ENCODE data around the gene FAM210A.

FAM210A gene

GRCh38 chr18:13646633-13647032, 79.7 kb downstream of the FAM210A start:
- DNase-seq (ENCODE audit: low read depth in 2 of 2), result no peak

DNA sequence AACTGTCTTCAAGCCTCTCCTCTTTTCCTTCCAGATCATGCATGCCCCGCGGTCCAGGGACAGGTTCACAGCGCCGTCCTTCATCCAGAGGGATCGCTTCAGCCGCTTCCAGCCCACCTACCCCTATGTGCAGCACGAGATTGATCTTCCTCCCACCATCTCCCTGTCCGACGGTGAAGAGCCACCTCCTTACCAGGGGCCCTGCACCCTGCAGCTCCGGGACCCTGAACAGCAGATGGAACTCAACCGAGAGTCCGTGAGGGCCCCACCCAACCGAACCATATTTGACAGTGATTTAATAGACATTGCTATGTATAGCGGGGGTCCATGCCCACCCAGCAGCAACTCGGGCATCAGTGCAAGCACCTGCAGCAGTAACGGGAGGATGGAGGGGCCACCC, 81.3 kb downstream of the FAM210A start:
- DNase-seq (ENCODE audit: low read depth in 2 of 2), result no peak

GRCh38 chr18:13643261-13643751, 83.1 kb downstream of the FAM210A start:
- no peak for DNase-seq (ENCODE audit: low read depth in 2 of 2)

DNA sequence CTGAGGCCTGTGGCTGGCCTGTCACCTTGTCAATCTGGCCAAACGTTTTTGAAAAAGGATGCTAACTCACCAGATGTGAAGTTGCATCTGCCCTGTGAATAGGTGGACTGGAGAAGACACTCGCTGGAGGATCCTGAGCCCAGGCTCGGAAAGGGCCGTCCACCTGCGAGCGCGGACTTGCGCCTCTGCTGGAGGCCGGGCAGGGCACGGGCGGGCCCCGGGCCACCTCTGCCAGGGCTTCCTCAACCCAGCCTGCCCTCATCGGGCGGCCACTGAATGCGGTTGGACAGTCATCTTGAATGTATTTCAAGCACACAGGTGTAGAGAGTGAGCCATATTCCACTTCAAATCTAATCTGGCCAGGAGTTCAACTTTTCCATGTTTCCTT, 83.9 kb downstream of the FAM210A start:
- DNase-seq (ENCODE audit: low read depth in 2 of 2), result no peak

GRCh38 chr18:13641551-13642439, 84.6 kb downstream of the FAM210A start:
- no peak for DNase-seq (ENCODE audit: low read depth in 2 of 2)

DNA sequence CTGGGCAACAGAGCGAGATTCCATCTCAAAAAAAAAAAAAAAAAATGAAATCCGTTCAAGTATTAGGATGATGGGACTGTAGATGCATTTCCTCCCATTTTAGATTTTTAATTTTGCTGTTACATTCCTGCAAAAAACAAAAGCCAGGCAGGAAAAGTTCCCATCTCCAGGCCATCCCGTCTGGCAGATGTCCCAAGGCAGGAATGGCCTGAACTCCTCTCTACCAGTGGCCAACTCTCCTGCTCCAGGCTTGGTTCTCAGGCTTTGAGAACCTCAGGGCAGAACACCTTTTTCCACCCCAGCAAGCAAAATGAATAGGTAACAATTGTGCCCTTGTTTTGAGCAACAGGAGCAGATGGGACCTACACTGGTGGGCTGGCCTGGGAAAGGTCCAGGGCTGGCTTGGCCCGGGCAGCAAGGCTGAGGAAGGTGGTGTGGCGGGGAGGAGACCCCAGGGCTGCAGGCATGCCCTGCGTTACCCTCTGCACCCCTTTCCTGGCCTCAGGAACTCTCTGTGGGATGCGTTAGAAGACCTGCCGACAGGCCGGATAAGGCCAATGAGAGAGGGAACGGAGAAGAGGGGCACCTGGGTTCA, 86.0 kb downstream of the FAM210A start:
- no peak for DNase-seq (ENCODE audit: low read depth in 2 of 2)

- no peak for DNase-seq (ENCODE audit: low read depth in 2 of 2)
Observed at GRCh38 chr18:13638719-13639595, 87.4 kb downstream of the FAM210A start.

DNA sequence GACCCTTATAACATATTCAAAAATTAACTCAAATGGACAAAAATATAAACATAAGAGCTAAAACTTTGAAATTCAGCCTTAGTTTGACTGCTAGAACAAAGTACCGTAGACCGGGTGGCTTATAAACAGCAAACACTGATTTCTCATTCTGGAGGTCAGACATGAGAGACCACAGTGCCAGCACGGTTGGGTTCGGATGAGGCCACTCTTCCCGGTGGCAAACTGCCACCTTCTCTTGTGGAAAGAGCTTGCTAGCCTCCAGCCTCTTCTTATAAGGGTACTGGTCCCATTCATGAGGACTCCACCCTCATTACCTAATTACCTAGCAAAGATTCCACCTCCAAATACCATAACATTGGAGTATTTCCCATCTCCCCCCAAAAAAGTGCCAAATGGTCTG, 91.3 kb downstream of the FAM210A start:
- DNase-seq (ENCODE audit: low read depth in 2 of 2), result no peak

GRCh38 chr18:13633700-13634099, 92.7 kb downstream of the FAM210A start:
- no peak for DNase-seq (ENCODE audit: low read depth in 2 of 2)

- no peak for DNase-seq (ENCODE audit: low read depth in 2 of 2)
Observed at GRCh38 chr18:13630716-13631268, 95.6 kb downstream of the FAM210A start.

DNA sequence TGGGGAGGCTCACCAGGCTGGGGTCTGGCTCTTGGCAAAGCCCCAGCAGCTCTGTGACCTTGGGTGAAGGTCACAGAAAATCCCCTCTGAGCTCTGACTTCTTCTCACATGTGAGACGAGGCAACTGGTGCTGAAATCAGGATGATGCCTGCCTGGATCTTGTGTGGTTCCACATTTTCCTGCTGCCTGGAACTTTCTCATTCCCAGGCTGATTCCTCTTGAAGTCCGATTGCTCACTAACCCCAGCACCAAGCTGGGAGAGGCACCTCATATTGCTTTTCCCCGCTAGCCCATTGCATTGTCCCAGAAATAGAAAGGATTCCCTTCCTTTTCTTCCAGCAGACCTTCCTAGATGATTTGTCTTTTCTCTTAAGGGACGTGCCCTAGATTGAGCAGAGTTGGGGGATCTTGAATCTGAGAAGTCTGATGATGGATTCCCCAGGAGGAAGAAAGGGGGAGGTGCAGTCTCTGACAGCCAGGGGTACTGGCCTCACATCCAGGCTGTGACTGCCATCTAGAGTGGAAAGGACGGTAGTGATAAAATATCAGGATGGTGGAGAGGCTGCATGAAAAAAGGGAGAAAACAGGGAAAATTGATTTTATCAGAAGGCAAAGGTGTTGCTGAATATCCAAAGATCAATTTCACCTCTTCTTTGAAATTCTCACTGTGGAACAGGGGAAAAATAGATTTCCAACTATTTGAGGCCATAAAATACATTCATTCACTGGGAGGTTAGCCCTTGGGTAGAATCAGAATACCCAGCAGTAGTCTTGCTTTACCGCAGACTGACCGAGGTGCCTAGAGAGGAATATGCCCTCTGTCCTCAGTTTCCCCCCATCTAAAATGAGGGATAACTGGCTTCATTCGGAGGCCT, 96.3 kb downstream of the FAM210A start:
- DNase-seq (ENCODE audit: low read depth in 2 of 2), result no peak

DNA sequence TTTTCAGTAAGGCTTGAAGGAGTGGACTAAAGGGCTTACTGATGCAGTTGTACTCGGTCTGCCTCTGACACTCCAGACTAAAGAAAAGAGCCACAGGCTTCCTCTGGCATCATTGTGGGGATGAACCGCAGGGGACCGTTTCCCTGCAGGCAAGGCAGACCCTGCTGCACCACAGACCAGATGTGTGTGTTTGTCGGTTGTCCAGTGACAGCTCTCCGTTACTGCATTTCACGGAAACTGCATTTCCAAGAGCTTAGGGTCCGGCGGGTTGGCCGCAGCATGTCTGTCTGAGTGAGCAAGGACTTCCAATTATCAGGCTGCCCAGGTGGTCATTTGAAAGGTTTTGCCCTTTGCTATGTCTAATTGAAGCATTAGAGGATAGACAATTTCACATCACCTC, 98.1 kb downstream of the FAM210A start:
- DNase-seq (ENCODE audit: low read depth in 2 of 2), result no peak

DNA sequence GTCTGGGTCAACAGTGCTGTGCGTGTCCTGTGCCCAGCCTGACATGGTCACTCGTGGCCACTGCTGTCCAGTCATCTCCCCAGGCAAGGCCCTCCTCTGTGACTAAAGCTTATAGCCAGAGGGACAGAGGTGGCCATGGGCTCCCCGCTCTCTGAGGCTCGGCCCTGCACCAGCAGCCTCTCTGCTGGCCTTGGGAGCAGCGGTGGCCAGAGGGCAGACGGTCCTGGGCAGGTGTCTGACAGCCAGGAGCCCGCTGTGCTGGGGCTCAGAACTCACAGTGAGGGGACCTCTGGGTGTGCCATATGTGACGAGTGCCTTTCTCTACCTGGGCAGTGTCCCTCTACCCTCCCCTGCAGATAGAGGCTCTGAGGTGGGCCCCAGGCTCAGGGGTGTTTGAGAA, 98.7 kb downstream of the FAM210A start:
- no peak for DNase-seq (ENCODE audit: low read depth in 2 of 2)

- no peak for DNase-seq (ENCODE audit: low read depth in 2 of 2)
Observed at GRCh38 chr18:13626544-13626908, 99.8 kb downstream of the FAM210A start.

DNA sequence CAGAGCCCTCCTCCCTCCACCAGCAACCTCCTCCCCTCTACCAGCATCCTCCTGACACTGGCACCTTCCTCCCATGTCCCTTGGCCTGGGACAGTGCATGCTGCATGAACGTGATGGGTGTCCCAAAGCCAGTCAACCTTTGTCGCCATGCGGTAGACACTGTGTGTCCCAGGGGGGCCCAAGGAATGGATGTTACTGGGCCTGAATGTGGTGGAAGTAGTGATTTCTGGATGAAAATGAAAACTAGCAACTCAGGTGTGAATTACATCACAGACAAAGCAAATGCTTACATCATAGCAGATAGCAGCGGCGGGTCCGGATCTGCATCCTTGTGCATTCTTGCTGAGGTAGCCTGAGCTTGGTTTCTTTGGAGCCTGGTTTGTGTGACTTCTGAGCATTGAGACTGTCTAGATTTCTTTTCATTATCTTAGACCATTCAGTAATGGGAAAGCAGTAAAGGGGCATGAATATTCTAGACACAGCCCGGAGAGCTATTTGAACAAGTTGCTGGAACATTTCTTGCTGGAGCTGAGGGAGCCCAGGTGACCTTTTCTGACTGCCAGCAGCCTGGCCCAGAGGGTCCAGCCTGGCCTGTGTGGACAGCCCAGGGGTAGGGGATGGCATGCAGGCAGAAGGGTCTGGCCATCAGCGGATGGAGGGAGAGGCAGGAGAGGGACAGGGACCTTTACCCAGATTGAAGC, 100.4 kb downstream of the FAM210A start:
- no peak for DNase-seq (ENCODE audit: low read depth in 2 of 2)

DNA sequence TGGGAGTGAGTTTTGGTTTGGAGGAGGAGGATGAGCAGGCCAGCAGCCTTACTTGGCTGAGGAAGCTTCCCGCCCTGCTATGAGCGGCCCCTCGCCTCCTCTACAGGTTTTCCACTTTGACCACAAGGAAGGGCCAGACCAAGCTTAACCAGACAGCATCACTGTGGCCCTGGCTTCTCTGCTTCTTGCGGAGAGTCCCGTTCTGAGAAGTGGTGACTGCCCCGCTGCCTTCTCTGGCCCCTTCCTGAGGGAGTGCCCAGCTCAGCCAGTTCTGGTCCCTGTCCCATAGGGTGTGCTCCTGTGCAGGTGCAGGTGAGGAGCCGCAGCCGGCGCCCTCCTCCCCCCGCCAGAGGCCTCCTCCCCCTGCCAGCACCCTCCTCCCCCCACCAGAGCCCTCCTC, 101.0 kb downstream of the FAM210A start:
- no peak for DNase-seq (ENCODE audit: low read depth in 2 of 2)

DNA sequence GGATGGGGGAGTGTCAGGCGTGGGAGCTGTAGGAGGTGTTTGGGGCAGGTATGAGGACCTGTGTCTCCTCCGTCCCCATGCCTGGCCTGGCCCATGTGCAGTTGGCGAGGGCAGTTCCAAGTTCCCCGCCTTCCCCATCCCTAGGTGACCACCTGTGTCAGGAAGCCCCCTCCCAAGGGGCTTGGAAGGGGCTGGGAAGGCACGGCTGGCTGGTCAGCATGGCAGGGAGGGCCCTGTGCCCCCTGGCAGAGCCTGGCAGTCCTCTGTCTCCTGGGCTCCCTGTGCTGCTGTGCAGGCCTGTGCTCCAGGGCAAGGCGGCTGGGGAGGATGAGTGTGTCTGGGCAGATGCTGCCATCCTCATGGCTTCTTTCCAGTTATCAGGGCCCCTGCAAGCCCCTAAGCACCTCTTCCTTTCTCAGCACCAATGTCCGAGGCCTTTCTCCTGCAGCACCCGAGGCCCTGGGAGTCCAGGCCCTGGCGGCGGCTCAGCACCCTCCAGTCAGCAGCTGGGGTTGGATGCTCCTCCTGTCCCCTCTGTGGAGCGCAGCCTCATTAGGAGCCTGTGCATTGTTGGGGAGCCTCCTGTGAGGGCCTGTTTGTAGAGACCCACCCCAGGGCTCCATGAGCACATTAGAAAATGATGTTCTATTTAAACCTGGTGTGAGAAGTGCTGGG, 101.7 kb downstream of the FAM210A start:
- DNase-seq (ENCODE audit: low read depth in 2 of 2), result no peak

GRCh38 chr18:13623871-13624270, 102.5 kb downstream of the FAM210A start:
- no peak for DNase-seq (ENCODE audit: low read depth in 2 of 2)

GRCh38 chr18:13623348-13623747, 103.0 kb downstream of the FAM210A start:
- no peak for DNase-seq (ENCODE audit: low read depth in 2 of 2)

DNA sequence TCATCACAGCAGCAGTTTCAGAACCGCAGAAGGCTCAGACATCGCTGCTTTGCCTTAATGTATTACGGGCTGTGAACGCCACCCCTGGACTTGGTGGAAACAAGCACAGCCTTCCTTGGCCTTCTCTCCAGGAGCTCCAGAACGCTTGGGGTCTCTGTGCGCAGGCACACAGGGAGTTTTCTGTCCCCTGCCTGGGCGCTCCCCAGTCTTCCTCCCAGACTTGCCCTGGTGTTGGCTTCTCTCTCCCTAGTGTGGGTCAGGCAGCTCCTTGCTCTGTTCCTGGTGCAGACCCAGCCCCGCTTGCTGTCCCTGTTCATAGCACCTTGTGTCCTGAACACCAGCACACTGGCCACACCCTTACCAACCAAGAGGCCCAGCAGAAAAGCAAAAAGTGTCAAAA, 103.6 kb downstream of the FAM210A start:
- DNase-seq (ENCODE audit: low read depth in 2 of 2), result no peak
